CD4-positive, alpha-beta T cell treated with Interleukin-17A for 1 hour (primary cell): ENCODE data around the gene BBS9.
"Not testable (repeated sequence)": the region's sequence is repeated elsewhere in the genome, so short reads cannot be mapped to it uniquely, and the experiment has no call there.

Experiments
- DNase-seq: peaks from one replicate; pipeline ENCODE4 v3.0.0-alpha.2; 2020

The BBS9 gene

GRCh38 chr7:33286501-33286900, 157.1 kb downstream of the BBS9 start:
- DNase-seq = no peak

GRCh38 chr7:33287738-33288137, 158.4 kb downstream of the BBS9 start:
- DNase-seq = no peak

GRCh38 chr7:33298848-33299247, 169.5 kb downstream of the BBS9 start:
- no peak for DNase-seq

- DNase-seq = no peak
Measured at GRCh38 chr7:33299425-33299824, 170.1 kb downstream of the BBS9 start.

DNA sequence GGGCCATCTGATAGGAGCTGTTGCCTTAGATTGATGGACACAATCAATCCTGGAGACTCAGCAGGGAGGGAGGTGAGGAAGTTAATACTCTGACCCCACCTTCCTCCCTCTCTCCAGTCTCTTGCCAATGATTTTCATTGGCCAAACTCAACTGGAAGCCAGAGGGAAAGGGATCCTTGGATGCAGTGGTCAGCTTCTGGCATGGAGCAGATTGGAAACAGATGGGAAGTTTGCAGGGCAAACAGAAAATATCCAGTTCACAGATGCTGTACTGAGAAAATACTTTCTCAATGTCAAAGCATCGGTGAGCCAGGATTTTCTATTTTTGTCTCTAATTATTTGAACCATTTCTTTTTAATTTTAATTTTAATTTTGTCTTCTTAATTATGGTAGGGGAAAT, 170.8 kb downstream of the BBS9 start:
- DNase-seq = no peak

DNA sequence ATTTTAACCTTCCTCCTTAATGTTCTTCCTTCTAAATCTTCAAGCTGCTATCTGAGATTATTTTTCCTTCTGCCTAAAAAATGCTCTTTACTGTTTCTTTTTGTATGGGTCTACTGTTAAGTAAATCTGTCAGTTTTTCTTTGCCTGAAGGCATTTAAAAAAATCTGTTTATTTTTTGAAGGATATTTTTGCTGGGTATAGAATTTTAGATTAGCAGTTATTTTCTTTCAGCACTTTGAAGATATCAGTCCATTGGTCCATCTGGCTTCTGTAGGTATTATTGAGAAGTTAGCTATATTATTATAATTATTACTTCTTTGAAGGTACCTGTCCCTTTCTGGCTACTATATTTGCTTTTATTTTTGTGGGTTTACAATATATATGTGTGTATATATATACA, 171.4 kb downstream of the BBS9 start:
- DNase-seq = no peak

- not testable (repeated sequence) for DNase-seq
Measured at GRCh38 chr7:33303978-33304557, 174.7 kb downstream of the BBS9 start.

- DNase-seq = no peak
Measured at GRCh38 chr7:33307205-33307604, 177.8 kb downstream of the BBS9 start.

DNA sequence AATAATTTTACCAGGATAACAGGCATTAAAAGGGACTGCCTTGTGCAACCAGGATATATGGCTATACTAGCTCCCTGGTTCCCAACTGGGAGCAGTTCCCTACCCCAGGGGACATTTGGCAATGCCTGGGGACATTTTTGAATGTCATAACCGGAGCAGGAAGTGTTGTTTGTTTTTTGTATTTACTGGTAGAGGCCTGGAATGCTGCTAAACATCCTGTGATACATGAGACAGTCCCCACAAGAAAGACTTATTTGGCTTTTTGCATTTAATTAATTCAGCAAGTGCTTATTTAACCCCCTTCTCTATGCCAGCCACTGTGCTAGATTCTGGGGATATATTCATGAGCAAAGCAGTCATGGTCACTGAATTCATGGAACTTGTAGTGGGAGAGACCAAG, 181.2 kb downstream of the BBS9 start:
- no peak for DNase-seq

DNA sequence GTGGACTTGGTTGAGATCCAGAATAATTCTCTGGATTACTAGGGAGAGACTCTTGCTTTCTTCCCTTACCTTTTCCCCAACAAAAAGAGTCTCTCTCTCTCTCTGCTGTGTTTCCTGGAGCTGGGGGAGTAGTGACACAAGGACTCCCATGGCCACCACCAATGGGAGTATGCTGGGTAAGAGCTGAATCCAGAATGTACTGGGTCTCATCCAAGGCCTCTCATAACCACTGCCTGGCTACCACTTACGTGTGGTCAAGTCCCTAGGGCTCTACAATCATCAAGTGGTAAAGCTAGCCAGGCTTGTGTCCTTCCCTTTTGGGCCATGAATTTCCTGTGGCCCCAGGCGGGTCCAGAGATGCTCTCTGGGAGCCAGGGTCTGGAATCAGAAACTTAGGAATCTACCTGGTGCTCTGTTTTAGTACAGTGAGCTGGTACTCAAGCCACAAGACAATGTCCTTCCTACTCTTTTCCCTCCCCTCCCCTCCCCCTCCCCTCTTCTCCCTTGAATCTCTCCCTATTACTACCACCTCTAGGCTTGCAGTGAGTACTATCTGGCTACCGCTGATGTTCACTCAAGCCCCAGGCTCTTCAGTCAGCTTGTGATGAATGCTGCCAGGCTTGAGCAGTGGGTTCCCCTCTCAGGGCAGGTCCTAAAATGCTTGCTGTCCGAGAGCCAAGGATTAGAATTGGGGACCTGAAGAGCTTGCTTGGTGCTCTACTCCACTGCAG, 196.6 kb downstream of the BBS9 start:
- DNase-seq = no peak

DNA sequence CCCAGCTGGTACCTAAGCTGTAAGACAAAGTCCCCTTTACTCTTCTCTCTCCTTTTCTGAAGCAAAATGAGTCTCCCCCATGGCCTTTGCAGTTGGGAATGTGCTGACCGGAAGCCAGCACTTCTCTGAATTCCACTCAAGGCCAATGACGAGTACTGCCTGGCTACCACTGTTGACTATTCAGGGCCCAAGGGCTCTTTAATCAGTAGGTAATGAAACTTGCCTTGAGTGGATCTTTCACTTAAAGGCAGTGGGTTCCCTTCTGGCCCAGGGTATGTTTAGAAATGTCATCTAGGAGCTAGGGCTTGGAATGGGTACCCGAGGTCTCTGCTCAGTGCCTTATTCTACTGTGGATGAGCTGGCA, 197.1 kb downstream of the BBS9 start:
- no peak for DNase-seq

DNA sequence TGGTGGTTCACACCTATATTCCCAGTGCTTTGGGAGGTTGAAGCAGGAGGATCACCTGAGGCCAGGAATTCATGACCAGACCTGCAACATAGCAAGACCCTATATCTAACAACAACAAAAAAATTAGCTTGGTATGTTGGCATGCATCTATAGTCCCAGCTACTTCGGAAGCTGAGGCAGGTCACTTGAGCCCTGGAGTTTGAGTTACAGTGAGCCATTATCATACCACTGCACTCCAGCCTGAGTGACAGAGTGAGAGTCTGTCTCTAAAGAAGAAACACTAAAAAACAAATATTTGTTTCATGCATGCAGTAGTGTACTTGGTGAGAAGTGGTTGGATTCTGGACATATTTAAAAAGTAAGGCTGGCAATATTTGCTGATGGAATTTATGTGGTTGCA, 198.1 kb downstream of the BBS9 start:
- no peak for DNase-seq

- DNase-seq = no peak
Measured at GRCh38 chr7:33334349-33334748, 205.0 kb downstream of the BBS9 start.

DNA sequence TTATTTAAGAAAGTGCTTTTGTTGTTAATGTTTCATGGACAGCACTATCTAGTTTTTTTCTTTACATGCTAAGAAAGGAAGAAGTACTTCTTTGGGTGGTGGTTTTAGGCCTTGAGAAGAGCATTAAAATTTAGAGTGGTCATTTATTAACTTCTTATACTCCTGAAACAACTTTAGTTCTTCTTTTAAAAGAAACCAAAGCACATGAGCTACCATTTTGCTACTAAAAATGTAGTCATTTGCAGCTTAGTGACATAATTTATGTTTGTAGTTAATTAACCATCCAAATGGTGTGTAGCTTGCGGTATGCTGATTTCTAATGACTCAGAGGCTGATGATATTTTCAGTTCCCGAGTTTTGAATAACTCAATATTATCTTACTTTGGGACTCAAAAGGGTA, 207.5 kb downstream of the BBS9 start:
- no peak for DNase-seq

- no peak for DNase-seq
Measured at GRCh38 chr7:33339074-33339790, 209.9 kb downstream of the BBS9 start.

DNA sequence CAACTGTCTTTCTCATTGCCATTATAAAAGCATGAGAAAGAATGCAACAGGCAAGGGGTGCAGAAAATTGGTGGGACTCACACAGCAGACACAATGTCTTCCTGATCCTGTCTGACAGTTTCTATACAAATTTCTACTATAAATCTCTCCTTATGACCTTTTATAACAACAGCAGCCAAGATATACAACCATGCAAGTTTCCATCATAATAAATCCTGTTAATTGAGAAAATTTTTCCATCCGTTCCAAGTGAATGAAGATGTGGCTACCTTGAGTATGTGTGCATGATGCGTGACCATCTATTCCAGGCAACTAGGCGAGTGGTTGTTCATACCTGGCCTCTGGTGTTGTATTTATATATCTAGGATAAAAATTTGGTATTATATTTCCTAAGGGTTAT, 216.7 kb downstream of the BBS9 start:
- DNase-seq = no peak

DNA sequence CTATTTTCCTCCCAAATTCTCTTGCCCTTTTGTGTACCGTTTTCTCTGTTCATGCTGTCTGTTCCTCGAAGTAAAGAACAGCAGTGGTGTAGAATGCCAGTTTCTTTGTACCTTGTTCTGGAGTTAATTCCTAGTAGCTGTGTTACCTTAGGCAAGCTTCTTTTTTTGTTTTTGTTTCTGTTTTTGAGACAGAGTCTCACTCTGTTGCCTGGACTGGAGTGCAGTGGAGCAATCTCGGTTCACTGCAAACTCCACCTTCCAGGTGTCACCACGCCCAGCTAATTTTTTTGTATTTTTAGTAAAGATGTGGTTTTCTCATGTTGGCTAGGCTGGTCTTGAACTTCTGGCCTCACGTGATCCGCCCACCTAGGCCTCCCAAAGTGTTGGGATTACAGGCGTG, 221.2 kb downstream of the BBS9 start:
- no peak for DNase-seq

GRCh38 chr7:33351709-33352108, 222.3 kb downstream of the BBS9 start:
- DNase-seq = no peak

GRCh38 chr7:33354201-33354600, 224.8 kb downstream of the BBS9 start:
- DNase-seq = no peak

DNA sequence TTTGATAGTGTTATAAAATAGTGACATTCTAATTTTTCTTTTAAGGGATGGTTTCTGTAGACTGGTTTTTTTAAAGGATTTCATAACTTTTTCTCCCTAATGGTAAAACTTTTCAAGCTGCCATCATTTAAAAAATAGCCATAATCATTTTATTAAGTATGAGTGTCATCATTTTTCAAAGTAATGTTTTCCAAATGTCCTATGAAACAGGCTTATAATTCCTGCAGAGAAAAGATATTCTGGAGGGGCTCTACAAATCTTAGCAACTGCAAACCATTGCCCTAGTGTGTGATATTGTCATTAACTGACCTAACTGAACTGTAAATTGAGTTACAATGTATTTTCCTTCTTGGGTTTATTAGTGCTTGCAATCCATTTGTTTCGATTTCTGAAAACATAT, 226.0 kb downstream of the BBS9 start:
- no peak for DNase-seq

DNA sequence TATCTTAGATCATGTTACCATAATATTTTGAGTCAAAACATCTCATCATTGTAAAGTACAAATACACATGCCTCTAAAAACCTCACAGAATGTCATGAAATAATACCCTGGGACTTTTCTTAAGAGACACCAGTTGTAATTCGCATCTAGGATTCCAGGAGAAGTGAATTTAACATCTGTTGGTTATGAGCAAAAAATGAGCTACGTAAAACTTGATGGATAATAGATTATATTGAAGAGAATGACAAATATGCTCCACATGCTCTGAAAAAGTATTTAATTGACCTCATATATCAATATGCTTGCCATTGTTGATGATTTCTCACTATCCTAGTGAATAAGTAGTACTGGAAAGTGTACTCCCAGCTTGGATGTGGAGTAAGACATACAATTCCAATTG, 227.0 kb downstream of the BBS9 start:
- DNase-seq = no peak

- no peak for DNase-seq
Measured at GRCh38 chr7:33357846-33358245, 228.5 kb downstream of the BBS9 start.

GRCh38 chr7:33369888-33370287, 240.5 kb downstream of the BBS9 start:
- DNase-seq = no peak

DNA sequence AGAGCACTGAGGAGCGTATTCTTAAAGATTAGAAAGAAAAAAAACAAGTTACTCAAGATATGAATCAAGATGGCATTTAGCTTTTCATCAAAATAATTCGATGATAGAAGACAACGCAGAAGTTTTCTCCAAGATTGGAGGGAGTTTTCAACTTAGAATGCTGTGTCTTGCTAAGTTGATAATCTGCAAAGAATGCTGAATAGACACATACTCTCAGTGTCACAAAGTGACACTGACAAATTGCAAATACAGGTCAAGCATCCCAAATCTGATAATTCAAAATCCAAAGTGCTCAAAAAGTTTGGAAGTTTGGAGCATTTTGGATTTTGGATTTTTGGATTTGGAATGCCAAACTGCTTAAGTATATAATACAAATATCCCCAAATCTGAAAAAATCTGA, 243.8 kb downstream of the BBS9 start:
- no peak for DNase-seq
